HepG2 (cell line): ENCODE data around the gene RSBN1L. TPM values are rescaled to one million over a fixed set of nuclear protein-coding genes. Genes with fewer than 3 reads are reported as not detected.
A peak's percentile ranks its signal among the peaks of the same experiment; 100 is the strongest.

ENCODE experiments used
- AKNA ChIP-seq: sonication (generic); formaldehyde crosslinking; IDR thresholded peaks from 2 replicates; pipeline ENCODE4 v1.4.0; 2020; ENCODE audit warnings: missing genetic modification reagents, borderline replicate concordance
- ELF3 ChIP-seq: IDR thresholded peaks from 2 replicates; pipeline ENCODE4 v1.6.1; 2016; ENCODE audit warnings: missing genetic modification reagents, missing compliant biosample characterization
- HCFC1 ChIP-seq: fragments of 150-350 bp; IDR thresholded peaks from 2 replicates; pipeline ENCODE4 v1.6.1; 2014; ENCODE audit warnings: low read depth, low read length
- HNRNPK ChIP-seq: fragments of 200-400 bp; formaldehyde crosslinking; IDR thresholded peaks from 2 replicates; pipeline ENCODE4 v1.6.1; 2018; ENCODE audit warnings: low read length, low read depth, moderate library complexity, mild to moderate bottlenecking; ENCODE audit not compliant: poor library complexity, severe bottlenecking
- MAFF ChIP-seq: IDR thresholded peaks from 2 replicates; pipeline ENCODE4 v1.6.1; 2011; ENCODE audit warnings: low read depth, low read length, improper control_type of control experiment
- MTF1 ChIP-seq: sonication (generic); formaldehyde crosslinking; IDR thresholded peaks from 2 replicates; pipeline ENCODE4 v1.5.0; 2020; ENCODE audit warnings: missing genetic modification reagents
- ZNF30 ChIP-seq: sonication (generic); formaldehyde crosslinking; IDR thresholded peaks from 2 replicates; pipeline ENCODE4 v1.5.0; 2020; ENCODE audit warnings: mild to moderate bottlenecking, missing genetic modification reagents
- ZNF318 ChIP-seq: sonication (generic); formaldehyde crosslinking; IDR thresholded peaks from 2 replicates; pipeline ENCODE4 v1.4.0; 2020; ENCODE audit warnings: mild to moderate bottlenecking, missing genetic modification reagents
- ZNF724P ChIP-seq: sonication (generic); formaldehyde crosslinking; IDR thresholded peaks from 2 replicates; pipeline ENCODE4 v1.8.0; 2022; ENCODE audit warnings: missing genetic modification reagents, borderline replicate concordance
- polyA plus RNA-seq, 8 experiments: library from polyadenylated mRNA; depleted of rRNA in 3 of 8; stranded (reverse) in 7 of 8; unstranded in 1 of 8; fragments of >200 nt; fragmentation: Illumina TruSeq in 4 of 8; extraction: Trizol in 4 of 8; gene quantifications; 2 replicates each; pipeline versions ENCODE4 v1.2.1 to v1.2.3, GENCODE V29; 2011 to 2016; ENCODE audit warnings: low read depth in 4 of 8, missing spikeins in 1 of 8, mixed read lengths in 1 of 8; ENCODE audit not compliant: insufficient read depth in 1 of 8
- total RNA-seq, 5 experiments: library from RNA; depleted of rRNA; stranded (reverse); fragments of >200 nt; fragmentation: Illumina TruSeq; extraction: Trizol; gene quantifications; 2 replicates each; pipeline ENCODE4 v1.2.3, GENCODE V29; 2016; ENCODE audit warnings: low read depth in 1 of 5
- TF ChIP-seq, protein P1 (sequence below): IDR thresholded peaks from 2 replicates; pipeline ENCODE4 v1.6.1; 2012; ENCODE audit warnings: low read depth, low read length, improper control_type of control experiment
- TF ChIP-seq, protein P2 (sequence below): sonication (generic); formaldehyde crosslinking; IDR thresholded peaks from 2 replicates; pipeline ENCODE4 v1.4.0; 2020; ENCODE audit warnings: mild to moderate bottlenecking, missing genetic modification reagents

RSBN1L gene
- total and polyA plus RNA-seq, 2 of the 13 experiments (the other 11 are each of a cell fraction or from before 2014, with no cell fraction given), result 7.7 to 21.3 TPM

- TF ChIP-seq AKNA (CRISPR knock-in tag) (no peak), ZNF724P (no peak), HNRNPK (peak; percentile 99), ZNF30 (CRISPR knock-in tag) (no peak), ELF3 (CRISPR knock-in tag) (no peak), ZNF318 (CRISPR knock-in tag) (no peak), HCFC1 (no peak), MAFF (no peak), MTF1 (CRISPR knock-in tag) (no peak)
- TF ChIP-seq, protein P1, sequence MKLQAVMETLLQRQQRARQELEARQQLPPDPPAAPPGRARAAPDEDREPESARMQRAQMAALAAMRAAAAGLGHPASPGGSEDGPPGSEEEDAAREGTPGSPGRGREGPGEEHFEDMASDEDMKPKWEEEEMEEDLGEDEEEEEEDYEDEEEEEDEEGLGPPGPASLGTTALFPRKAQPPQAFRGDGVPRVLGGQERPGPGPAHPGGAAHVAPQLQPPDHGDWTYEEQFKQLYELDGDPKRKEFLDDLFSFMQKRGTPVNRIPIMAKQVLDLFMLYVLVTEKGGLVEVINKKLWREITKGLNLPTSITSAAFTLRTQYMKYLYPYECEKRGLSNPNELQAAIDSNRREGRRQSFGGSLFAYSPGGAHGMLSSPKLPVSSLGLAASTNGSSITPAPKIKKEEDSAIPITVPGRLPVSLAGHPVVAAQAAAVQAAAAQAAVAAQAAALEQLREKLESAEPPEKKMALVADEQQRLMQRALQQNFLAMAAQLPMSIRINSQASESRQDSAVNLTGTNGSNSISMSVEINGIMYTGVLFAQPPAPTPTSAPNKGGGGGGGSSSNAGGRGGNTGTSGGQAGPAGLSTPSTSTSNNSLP, result 0 out of 2 replicates have a peak, but pooled peaks have one; percentile 1
- TF ChIP-seq, protein P2, sequence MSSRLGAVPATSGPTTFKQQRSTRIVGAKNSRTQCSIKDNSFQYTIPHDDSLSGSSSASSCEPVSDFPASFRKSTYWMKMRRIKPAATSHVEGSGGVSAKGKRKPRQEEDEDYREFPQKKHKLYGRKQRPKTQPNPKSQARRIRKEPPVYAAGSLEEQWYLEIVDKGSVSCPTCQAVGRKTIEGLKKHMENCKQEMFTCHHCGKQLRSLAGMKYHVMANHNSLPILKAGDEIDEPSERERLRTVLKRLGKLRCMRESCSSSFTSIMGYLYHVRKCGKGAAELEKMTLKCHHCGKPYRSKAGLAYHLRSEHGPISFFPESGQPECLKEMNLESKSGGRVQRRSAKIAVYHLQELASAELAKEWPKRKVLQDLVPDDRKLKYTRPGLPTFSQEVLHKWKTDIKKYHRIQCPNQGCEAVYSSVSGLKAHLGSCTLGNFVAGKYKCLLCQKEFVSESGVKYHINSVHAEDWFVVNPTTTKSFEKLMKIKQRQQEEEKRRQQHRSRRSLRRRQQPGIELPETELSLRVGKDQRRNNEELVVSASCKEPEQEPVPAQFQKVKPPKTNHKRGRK, result 0 out of 2 replicates have a peak, but pooled peaks have one; percentile 49
Observed at GRCh38 chr7:77766801-77767605, 70.7 kb downstream of the RSBN1L start (continued).
